GM23338 (cell line): Measurements from ENCODE around the gene RAB6A. TPM values are rescaled to one million over a fixed set of nuclear protein-coding genes. Genes with fewer than 3 reads are reported as not detected.

ENCODE experiments used
- JUNB ChIP-seq: IDR thresholded peaks from one replicate; pipeline ENCODE4 v1.6.1; 2016; ENCODE audit warnings: antibody characterized with exemption; ENCODE audit not compliant: unreplicated experiment
- NANOG ChIP-seq: IDR thresholded peaks from 2 replicates; pipeline ENCODE4 v1.6.1; 2016; ENCODE audit warnings: antibody characterized with exemption, borderline replicate concordance
- POLR2AphosphoS5 ChIP-seq: IDR thresholded peaks from 2 replicates; pipeline ENCODE4 v1.6.1; 2016; ENCODE audit warnings: antibody characterized with exemption, low read depth
- STAT1 ChIP-seq: IDR thresholded peaks from one replicate; pipeline ENCODE4 v1.6.1; 2016; ENCODE audit warnings: antibody characterized with exemption; ENCODE audit not compliant: unreplicated experiment
- ZNF114 ChIP-seq: fragments of 250-450 bp; sonication (Bioruptor Pico); IDR thresholded peaks from 2 replicates; pipeline ENCODE4 v1.5.0; 2020; ENCODE audit warnings: mild to moderate bottlenecking, moderate library complexity
- polyA plus RNA-seq: library from polyadenylated mRNA; unstranded; fragments of >200 nt; fragmentation: Nextera tagmentation; extraction: Ambion mirVana; gene quantifications from 2 replicates; pipeline ENCODE4 v1.2.1, GENCODE V29; 2016
- total RNA-seq: library from RNA; depleted of rRNA; stranded (reverse); fragments of >200 nt; shearing (Covaris generic); gene quantifications from 2 replicates; pipeline ENCODE4 v1.2.3, GENCODE V29; 2014
- TF ChIP-seq, protein P1 (sequence below): fragments of 250-450 bp; sonication (Bioruptor Pico); IDR thresholded peaks from 2 replicates; pipeline ENCODE4 v1.5.0; 2020; ENCODE audit warnings: mild to moderate bottlenecking, moderate library complexity
- TF ChIP-seq, protein P2 (sequence below): IDR thresholded peaks from 2 replicates; pipeline ENCODE4 v1.6.1; 2016; ENCODE audit warnings: antibody characterized with exemption
- TF ChIP-seq, protein P3 (sequence below): IDR thresholded peaks from one replicate; pipeline ENCODE4 v1.6.1; 2018; ENCODE audit warnings: antibody characterized with exemption; ENCODE audit not compliant: unreplicated experiment

RAB6A gene
- total and polyA plus RNA-seq, 2 experiments from 2014 or later, result 61.1 to 127 TPM

DNA sequence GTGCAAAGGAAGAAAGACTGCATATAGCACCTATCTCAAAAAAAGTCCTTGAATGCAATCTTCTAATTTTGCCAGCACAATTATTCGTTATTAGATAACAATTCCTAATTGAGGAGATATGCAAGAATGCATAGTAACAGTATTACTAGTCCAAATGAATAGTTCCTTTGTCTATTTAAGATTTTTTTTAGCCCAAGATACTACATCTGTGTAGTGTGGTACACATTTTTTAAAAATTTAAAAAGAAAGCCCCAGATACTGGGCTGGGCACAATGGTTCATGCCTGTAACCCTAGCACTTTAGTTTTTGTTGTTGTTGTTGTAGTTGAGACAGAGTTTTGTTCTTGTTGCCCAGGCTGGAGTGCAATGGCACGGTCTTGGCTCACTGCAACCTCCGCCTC lies 43.7 kb downstream of the RAB6A start (continued):
- TF ChIP-seq, protein P1, sequence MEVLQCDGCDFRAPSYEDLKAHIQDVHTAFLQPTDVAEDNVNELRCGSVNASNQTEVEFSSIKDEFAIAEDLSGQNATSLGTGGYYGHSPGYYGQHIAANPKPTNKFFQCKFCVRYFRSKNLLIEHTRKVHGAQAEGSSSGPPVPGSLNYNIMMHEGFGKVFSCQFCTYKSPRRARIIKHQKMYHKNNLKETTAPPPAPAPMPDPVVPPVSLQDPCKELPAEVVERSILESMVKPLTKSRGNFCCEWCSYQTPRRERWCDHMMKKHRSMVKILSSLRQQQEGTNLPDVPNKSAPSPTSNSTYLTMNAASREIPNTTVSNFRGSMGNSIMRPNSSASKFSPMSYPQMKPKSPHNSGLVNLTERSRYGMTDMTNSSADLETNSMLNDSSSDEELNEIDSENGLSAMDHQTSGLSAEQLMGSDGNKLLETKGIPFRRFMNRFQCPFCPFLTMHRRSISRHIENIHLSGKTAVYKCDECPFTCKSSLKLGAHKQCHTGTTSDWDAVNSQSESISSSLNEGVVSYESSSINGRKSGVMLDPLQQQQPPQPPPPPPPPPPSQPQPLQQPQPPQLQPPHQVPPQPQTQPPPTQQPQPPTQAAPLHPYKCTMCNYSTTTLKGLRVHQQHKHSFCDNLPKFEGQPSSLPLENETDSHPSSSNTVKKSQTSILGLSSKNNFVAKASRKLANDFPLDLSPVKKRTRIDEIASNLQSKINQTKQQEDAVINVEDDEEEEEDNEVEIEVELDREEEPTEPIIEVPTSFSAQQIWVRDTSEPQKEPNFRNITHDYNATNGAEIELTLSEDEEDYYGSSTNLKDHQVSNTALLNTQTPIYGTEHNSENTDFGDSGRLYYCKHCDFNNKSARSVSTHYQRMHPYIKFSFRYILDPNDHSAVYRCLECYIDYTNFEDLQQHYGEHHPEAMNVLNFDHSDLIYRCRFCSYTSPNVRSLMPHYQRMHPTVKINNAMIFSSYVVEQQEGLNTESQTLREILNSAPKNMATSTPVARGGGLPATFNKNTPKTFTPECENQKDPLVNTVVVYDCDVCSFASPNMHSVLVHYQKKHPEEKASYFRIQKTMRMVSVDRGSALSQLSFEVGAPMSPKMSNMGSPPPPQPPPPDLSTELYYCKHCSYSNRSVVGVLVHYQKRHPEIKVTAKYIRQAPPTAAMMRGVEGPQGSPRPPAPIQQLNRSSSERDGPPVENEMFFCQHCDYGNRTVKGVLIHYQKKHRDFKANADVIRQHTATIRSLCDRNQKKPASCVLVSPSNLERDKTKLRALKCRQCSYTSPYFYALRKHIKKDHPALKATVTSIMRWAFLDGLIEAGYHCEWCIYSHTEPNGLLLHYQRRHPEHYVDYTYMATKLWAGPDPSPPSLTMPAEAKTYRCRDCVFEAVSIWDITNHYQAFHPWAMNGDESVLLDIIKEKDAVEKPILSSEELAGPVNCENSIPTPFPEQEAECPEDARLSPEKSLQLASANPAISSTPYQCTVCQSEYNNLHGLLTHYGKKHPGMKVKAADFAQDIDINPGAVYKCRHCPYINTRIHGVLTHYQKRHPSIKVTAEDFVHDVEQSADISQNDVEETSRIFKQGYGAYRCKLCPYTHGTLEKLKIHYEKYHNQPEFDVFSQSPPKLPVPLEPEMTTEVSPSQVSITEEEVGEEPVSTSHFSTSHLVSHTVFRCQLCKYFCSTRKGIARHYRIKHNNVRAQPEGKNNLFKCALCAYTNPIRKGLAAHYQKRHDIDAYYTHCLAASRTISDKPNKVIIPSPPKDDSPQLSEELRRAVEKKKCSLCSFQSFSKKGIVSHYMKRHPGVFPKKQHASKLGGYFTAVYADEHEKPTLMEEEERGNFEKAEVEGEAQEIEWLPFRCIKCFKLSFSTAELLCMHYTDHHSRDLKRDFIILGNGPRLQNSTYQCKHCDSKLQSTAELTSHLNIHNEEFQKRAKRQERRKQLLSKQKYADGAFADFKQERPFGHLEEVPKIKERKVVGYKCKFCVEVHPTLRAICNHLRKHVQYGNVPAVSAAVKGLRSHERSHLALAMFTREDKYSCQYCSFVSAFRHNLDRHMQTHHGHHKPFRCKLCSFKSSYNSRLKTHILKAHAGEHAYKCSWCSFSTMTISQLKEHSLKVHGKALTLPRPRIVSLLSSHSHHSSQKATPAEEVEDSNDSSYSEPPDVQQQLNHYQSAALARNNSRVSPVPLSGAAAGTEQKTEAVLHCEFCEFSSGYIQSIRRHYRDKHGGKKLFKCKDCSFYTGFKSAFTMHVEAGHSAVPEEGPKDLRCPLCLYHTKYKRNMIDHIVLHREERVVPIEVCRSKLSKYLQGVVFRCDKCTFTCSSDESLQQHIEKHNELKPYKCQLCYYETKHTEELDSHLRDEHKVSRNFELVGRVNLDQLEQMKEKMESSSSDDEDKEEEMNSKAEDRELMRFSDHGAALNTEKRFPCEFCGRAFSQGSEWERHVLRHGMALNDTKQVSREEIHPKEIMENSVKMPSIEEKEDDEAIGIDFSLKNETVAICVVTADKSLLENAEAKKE (CRISPR knock-in tag), result no peak
- TF ChIP-seq ZNF114 (CRISPR knock-in tag) (no peak), JUNB (no peak), STAT1 (no peak), NANOG (no peak), POLR2AphosphoS5 (no peak)
- TF ChIP-seq, protein P2, sequence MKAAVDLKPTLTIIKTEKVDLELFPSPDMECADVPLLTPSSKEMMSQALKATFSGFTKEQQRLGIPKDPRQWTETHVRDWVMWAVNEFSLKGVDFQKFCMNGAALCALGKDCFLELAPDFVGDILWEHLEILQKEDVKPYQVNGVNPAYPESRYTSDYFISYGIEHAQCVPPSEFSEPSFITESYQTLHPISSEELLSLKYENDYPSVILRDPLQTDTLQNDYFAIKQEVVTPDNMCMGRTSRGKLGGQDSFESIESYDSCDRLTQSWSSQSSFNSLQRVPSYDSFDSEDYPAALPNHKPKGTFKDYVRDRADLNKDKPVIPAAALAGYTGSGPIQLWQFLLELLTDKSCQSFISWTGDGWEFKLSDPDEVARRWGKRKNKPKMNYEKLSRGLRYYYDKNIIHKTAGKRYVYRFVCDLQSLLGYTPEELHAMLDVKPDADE, result no peak
- TF ChIP-seq, protein P3, sequence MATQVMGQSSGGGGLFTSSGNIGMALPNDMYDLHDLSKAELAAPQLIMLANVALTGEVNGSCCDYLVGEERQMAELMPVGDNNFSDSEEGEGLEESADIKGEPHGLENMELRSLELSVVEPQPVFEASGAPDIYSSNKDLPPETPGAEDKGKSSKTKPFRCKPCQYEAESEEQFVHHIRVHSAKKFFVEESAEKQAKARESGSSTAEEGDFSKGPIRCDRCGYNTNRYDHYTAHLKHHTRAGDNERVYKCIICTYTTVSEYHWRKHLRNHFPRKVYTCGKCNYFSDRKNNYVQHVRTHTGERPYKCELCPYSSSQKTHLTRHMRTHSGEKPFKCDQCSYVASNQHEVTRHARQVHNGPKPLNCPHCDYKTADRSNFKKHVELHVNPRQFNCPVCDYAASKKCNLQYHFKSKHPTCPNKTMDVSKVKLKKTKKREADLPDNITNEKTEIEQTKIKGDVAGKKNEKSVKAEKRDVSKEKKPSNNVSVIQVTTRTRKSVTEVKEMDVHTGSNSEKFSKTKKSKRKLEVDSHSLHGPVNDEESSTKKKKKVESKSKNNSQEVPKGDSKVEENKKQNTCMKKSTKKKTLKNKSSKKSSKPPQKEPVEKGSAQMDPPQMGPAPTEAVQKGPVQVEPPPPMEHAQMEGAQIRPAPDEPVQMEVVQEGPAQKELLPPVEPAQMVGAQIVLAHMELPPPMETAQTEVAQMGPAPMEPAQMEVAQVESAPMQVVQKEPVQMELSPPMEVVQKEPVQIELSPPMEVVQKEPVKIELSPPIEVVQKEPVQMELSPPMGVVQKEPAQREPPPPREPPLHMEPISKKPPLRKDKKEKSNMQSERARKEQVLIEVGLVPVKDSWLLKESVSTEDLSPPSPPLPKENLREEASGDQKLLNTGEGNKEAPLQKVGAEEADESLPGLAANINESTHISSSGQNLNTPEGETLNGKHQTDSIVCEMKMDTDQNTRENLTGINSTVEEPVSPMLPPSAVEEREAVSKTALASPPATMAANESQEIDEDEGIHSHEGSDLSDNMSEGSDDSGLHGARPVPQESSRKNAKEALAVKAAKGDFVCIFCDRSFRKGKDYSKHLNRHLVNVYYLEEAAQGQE, result no peak
